OCI-LY7 (cell line): Measurements from ENCODE around the gene BTN1A1. TPM values are rescaled to one million over a fixed set of nuclear protein-coding genes. Genes with fewer than 3 reads are reported as not detected.

Experiments used
- BruUV-seq: library from RNA; stranded (reverse); fragments of 400-500 nt; replicated peaks from 2 replicates; lab custom pipeline; 2021; lab: Mats Ljungman, UMichigan
- CTCF ChIA-PET: fragments of 300-600 bp; sonication (Branson Sonifier 250); formaldehyde crosslinking; loops from one replicate; lab custom pipeline; 2022; ENCODE audit warnings: antibody characterized with exemption; ENCODE audit not compliant: unreplicated experiment; lab: Charles Lee
- POLR2A ChIA-PET: fragments of 300-600 bp; sonication (Branson Sonifier 250); formaldehyde crosslinking; loops from one replicate; lab custom pipeline; 2022; ENCODE audit warnings: antibody characterized with exemption; lab: Charles Lee
- DNase-seq: peaks from one replicate; pipeline ENCODE4 v3.0.0-alpha.2; 2015; ENCODE audit warnings: low spot score
- H2AFZ ChIP-seq: fragments of 200-600 bp; sonication (generic), shearing (Covaris generic); 2 replicates; pipeline ENCODE4 v1.6.1; 2014; ENCODE audit warnings: mild to moderate bottlenecking, antibody characterized with exemption, low read length, moderate library complexity
- H3K27ac ChIP-seq: fragments of 200-600 bp; sonication (generic); 2 replicates; pipeline ENCODE4 v1.5.1; 2014; ENCODE audit warnings: mixed run types, low read depth, mild to moderate bottlenecking, moderate library complexity, low read length, inconsistent platforms; ENCODE audit not compliant: poor library complexity, severe bottlenecking
- H3K36me3 ChIP-seq: fragments of 200-600 bp; sonication (generic); 2 replicates; pipeline ENCODE4 v1.6.1; 2014; ENCODE audit warnings: mild to moderate bottlenecking, antibody characterized with exemption, low read length, moderate library complexity, mixed read lengths; ENCODE audit not compliant: insufficient read depth
- H3K4me1 ChIP-seq: fragments of 200-600 bp; sonication (generic); 2 replicates; pipeline ENCODE4 v1.5.1; 2014; ENCODE audit warnings: mild to moderate bottlenecking, low read length; ENCODE audit not compliant: insufficient read depth, poor library complexity, severe bottlenecking
- H3K4me2 ChIP-seq: fragments of 200-600 bp; sonication (generic); 2 replicates; pipeline ENCODE4 v1.6.1; 2014; ENCODE audit warnings: mild to moderate bottlenecking, low read length
- H3K4me3 ChIP-seq: fragments of 200-600 bp; sonication (generic); 2 replicates; pipeline ENCODE4 v1.5.1; 2014; ENCODE audit warnings: mild to moderate bottlenecking, low read depth, low read length; ENCODE audit not compliant: poor library complexity, severe bottlenecking
- H3K79me2 ChIP-seq: fragments of 200-600 bp; sonication (generic); 2 replicates; pipeline ENCODE4 v1.6.1; 2016; ENCODE audit warnings: low read depth, mild to moderate bottlenecking, low read length, moderate library complexity, mixed read lengths; ENCODE audit not compliant: insufficient read depth
- H3K9me2 ChIP-seq: fragments of 200-600 bp; sonication (generic); 2 replicates; pipeline ENCODE4 v1.6.1; 2016; ENCODE audit warnings: mild to moderate bottlenecking, low read length, mixed read lengths; ENCODE audit not compliant: insufficient read depth
- H3K9me3 ChIP-seq: fragments of 200-600 bp; sonication (generic); 2 replicates; pipeline ENCODE4 v1.6.1; 2014; ENCODE audit warnings: mild to moderate bottlenecking, mixed run types, low read length, mixed read lengths
- H4K20me1 ChIP-seq: fragments of 200-600 bp; sonication (generic); 2 replicates; pipeline ENCODE4 v1.6.1; 2014; ENCODE audit warnings: mild to moderate bottlenecking, antibody characterized with exemption, low read length, moderate library complexity, mixed read lengths; ENCODE audit not compliant: insufficient read depth
- CTCF ChIP-seq: fragments of 200-600 bp; sonication (generic); conservative IDR thresholded peaks from 2 replicates; pipeline ENCODE4 v1.5.1; 2014; ENCODE audit warnings: mild to moderate bottlenecking, antibody characterized with exemption, low read length, moderate library complexity, mixed read lengths
- EZH2phosphoT487 ChIP-seq: fragments of 200-600 bp; sonication (generic); IDR thresholded peaks from 2 replicates; pipeline ENCODE4 v1.6.1; 2018; ENCODE audit warnings: low read depth, borderline replicate concordance, mild to moderate bottlenecking, mixed run types, antibody characterized with exemption, low read length, moderate library complexity, mixed read lengths
- intact Hi-C: fragments of 100-400 bp; cut with micrococcal nuclease; formaldehyde crosslinking; loops from one replicate; pipeline ENCODE4 v1.10.0; 2022; ENCODE audit not compliant: unreplicated experiment
- total RNA-seq, 2 experiments: library from RNA; depleted of rRNA in 1 of 2; stranded (reverse); fragments of >200 nt in 1 of 2; shearing (Covaris generic) in 1 of 2; gene quantifications; 2 replicates each; pipeline ENCODE4 v1.2.3, GENCODE V29; 2014 to 2022

The BTN1A1 gene
- total RNA-seq, 2 experiments from 2014 or later = 0.25 to 1.0 TPM

DNA sequence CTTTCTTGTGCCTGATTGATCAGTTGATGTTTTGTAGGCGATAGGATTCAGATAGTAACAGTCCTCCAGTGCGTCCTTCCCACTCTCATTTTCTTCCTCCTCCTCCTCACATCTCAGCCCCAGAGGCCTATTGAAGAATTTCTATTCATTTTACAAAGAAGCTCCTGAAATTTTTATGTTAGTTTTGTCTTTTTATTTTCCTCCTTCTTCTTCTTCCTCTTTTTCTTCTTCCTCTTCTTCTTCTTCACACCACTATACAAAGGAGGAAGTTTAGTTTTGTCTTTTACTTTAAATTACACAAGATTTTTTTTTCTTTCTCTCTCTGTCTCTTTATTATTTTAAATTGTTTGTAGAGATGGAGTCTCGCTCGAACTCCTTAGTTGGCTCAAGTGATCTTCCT, 23.2 kb upstream of the BTN1A1 start:
- H3K4me3 ChIP-seq = no peak overlapping the region
- H3K4me1 ChIP-seq = peaks cover 54% of the 10 kb centered on the region
- no peak for DNase-seq
- no peaks in the 10 kb centered on the region for H3K9me2 ChIP-seq
- no peaks in the 10 kb centered on the region for H4K20me1 ChIP-seq
- no TSS peak for BruUV-seq
- peak overlapping the region; percentile 88 for H3K4me2 ChIP-seq
- H3K27ac ChIP-seq = peak overlapping the region; percentile 96
- H3K79me2 ChIP-seq = no peaks in the 10 kb centered on the region; the same call in 1 of the 2 replicates
- H2AFZ ChIP-seq = peak overlapping the region; percentile 84
- CTCF ChIA-PET = no interaction called here
- intact Hi-C loops = no loop called here
- H3K36me3 ChIP-seq = peaks cover 22% of the 10 kb centered on the region
- H3K9me3 ChIP-seq = peaks cover 33% of the 10 kb centered on the region
- TF ChIP-seq EZH2phosphoT487 = no peak
- TF ChIP-seq CTCF = no peak
- POLR2A ChIA-PET = interaction anchor here (0.6 to 2.3 kb wide), 5 partner anchors 8 to 204 kb away, joined by 3 to 14 read pairs (median 4); a partner anchor contains a TSS

DNA sequence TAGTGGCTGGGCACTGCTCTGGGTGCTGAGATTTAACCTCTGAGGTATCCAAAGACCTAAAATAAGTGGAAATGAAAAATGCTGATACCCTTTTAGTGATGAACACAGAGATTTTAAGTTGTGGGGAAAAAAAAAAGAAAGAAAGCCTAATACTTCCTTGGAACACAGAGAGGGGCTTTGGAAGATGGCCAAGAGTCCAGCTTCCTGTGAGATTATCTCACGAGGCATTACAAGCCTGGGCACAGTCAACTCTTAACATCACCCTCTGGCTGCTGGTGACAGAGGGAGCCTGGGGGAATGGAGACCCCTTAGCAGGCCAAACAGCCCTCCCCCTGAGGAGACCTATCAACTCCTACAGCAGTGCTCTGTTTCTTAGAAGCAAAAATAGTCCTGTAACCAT, 22.7 kb upstream of the BTN1A1 start:
- intact Hi-C loops = no loop called here
- Histone ChIP-seq H3K79me2 (no peaks in the 10 kb centered on the region; the same call in 1 of the 2 replicates), H2AFZ (no peak overlapping the region; the same call in 1 of the 2 replicates), H3K9me2 (no peaks in the 10 kb centered on the region), H3K27ac (peak overlapping the region; percentile 96), H4K20me1 (no peaks in the 10 kb centered on the region), H3K4me1 (peaks cover 54% of the 10 kb centered on the region), H3K9me3 (peaks cover 27% of the 10 kb centered on the region), H3K36me3 (peaks cover 17% of the 10 kb centered on the region), H3K4me2 (0 out of 2 replicates have a peak overlapping the region, but pooled peaks have one; percentile 88), H3K4me3 (no peak overlapping the region)
- CTCF ChIA-PET = no interaction called here
- TF ChIP-seq EZH2phosphoT487 (no peak), CTCF (no peak)
- no peak for DNase-seq
- POLR2A ChIA-PET = no interaction called here
- BruUV-seq = no TSS peak
